ENCODE data around the gene SUPT20HL1.

The SUPT20HL1 gene

GRCh38 chrX:24396931-24397279, 36.5 kb downstream of the SUPT20HL1 start:
- H3K27me3 ChIP-seq (ENCODE audit: control insufficient read depth, insufficient read depth, low read length): peaks cover 2% of the 10 kb centered on the region; the same call in 1 of the 2 replicates
- H3K36me3 ChIP-seq (ENCODE audit: control insufficient read depth, insufficient read depth, low read length): no peaks in the 10 kb centered on the region
- H3K4me3 ChIP-seq (ENCODE audit: low read depth, low read length): no peak overlapping the region
- H3K9ac ChIP-seq (ENCODE audit: low read depth, low read length): no peak overlapping the region
- no peak overlapping the region for H3K27ac ChIP-seq (ENCODE audit: low read depth, low read length)
- H3K9me3 ChIP-seq (ENCODE audit: control insufficient read depth, insufficient read depth, low read length): no peaks in the 10 kb centered on the region
- peaks cover 7% of the 10 kb centered on the region; the same call in 1 of the 2 replicates for H3K4me1 ChIP-seq (ENCODE audit: control insufficient read depth, insufficient read depth, low read length)

GRCh38 chrX:24398766-24399165, 38.3 kb downstream of the SUPT20HL1 start:
- no peaks in the 10 kb centered on the region for H3K9me3 ChIP-seq (ENCODE audit: control insufficient read depth, insufficient read depth, low read length)
- H3K9ac ChIP-seq (ENCODE audit: low read depth, low read length): no peak overlapping the region
- no peaks in the 10 kb centered on the region for H3K27me3 ChIP-seq (ENCODE audit: control insufficient read depth, insufficient read depth, low read length)
- peaks cover 5% of the 10 kb centered on the region; the same call in 1 of the 2 replicates for H3K4me1 ChIP-seq (ENCODE audit: control insufficient read depth, insufficient read depth, low read length)
- H3K36me3 ChIP-seq (ENCODE audit: control insufficient read depth, insufficient read depth, low read length): no peaks in the 10 kb centered on the region
- no peak overlapping the region for H3K27ac ChIP-seq (ENCODE audit: low read depth, low read length)
- H3K4me3 ChIP-seq (ENCODE audit: low read depth, low read length): no peak overlapping the region

DNA sequence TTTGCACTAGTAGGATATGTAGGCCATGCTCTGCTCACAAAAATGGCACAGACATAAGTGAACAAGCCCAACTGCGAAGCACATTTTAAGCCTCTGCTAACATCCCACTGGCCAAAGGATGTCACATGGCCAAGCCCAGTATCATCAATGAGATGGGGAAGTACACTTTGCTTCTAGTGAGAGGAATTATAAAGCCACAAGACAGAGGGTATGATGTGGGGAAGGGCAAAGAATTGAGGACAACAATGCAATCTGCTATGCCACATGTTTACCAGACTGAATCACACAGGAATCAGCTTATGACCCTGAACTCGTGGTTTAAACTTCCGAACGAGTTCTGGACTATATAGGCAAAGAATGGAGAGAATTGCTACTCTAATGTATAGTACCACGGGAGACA, 39.1 kb downstream of the SUPT20HL1 start:
- Histone ChIP-seq H3K9ac (ENCODE audit: low read depth, low read length) (no peak overlapping the region), H3K4me3 (ENCODE audit: low read depth, low read length) (no peak overlapping the region), H3K9me3 (ENCODE audit: control insufficient read depth, insufficient read depth, low read length) (no peaks in the 10 kb centered on the region), H3K4me1 (ENCODE audit: control insufficient read depth, insufficient read depth, low read length) (peaks cover 5% of the 10 kb centered on the region; the same call in 1 of the 2 replicates), H3K36me3 (ENCODE audit: control insufficient read depth, insufficient read depth, low read length) (no peaks in the 10 kb centered on the region), H3K27me3 (ENCODE audit: control insufficient read depth, insufficient read depth, low read length) (no peaks in the 10 kb centered on the region), H3K27ac (ENCODE audit: low read depth, low read length) (no peak overlapping the region)

- no peak overlapping the region for H3K27ac ChIP-seq (ENCODE audit: low read depth, low read length)
These were observed 45.5 kb downstream of the SUPT20HL1 start for GRCh38 chrX:24405959-24406358.

More at GRCh38 chrX:24405959-24406358, 45.5 kb downstream of the SUPT20HL1 start:
- Histone ChIP-seq H3K4me3 (ENCODE audit: low read depth, low read length) (no peak overlapping the region), H3K9ac (ENCODE audit: low read depth, low read length) (no peak overlapping the region), H3K4me1 (ENCODE audit: control insufficient read depth, insufficient read depth, low read length) (no peaks in the 10 kb centered on the region), H3K9me3 (ENCODE audit: control insufficient read depth, insufficient read depth, low read length) (no peaks in the 10 kb centered on the region), H3K27me3 (ENCODE audit: control insufficient read depth, insufficient read depth, low read length) (peaks cover 4% of the 10 kb centered on the region), H3K36me3 (ENCODE audit: control insufficient read depth, insufficient read depth, low read length) (no peaks in the 10 kb centered on the region)
